Measurements from ENCODE around the gene DOC2B. TPM values are rescaled to one million over a fixed set of nuclear protein-coding genes. Genes with fewer than 3 reads are reported as not detected.
"Not testable (repeated sequence)": the region's sequence is repeated elsewhere in the genome, so short reads cannot be mapped to it uniquely, and the experiment has no call there.

The DOC2B gene
- total RNA-seq, 1 experiment from 2014 or later, result 31.4 TPM

DNA sequence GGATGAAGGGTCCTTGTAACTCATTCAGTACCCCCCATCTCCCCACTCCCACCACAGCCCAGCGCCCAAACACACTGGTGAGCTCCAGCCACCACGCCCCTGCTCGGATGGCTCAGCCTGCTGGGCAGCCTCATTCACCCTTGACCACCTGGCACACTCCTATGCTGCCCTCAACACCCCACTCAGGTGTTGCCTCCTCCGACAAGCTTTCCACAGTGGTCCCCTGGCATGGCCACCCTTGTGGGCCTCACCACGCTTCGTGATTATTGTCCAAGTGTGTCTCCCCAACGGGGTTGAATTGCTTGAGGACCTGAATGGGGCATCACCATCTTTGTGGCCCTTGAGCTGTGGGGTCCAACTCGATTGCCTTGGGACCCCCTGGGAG is 12.0 kb upstream of the DOC2B start:
- no peak for DNase-seq (ENCODE audit: extremely low read depth, low read depth)

GRCh38 chr17:192666-193425 is 11.4 kb upstream of the DOC2B start:
- DNase-seq (ENCODE audit: extremely low read depth, low read depth), result no peak

GRCh38 chr17:189444-189843 is 8.0 kb upstream of the DOC2B start:
- DNase-seq (ENCODE audit: extremely low read depth, low read depth), result no peak

DNA sequence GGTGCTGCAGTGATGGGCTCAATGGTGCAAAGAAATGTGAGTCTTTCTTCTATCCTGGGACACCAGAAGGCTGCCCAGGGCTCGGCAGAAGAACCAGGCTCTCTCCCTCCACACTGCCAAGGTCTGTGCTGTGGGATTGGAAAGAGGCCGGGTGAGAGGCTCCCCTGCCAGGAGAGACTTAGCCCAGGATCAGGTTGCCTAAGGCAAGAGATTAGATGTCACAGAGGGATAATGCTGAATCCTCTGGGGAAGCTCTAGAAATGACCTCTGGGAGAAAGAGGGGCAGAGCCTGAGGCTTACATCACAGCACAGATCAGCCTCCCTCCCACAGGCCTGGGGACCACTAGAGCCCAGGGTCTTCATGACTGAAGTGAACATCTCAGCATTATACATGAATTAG is 5.7 kb upstream of the DOC2B start:
- DNase-seq (ENCODE audit: extremely low read depth, low read depth), result no peak

DNA sequence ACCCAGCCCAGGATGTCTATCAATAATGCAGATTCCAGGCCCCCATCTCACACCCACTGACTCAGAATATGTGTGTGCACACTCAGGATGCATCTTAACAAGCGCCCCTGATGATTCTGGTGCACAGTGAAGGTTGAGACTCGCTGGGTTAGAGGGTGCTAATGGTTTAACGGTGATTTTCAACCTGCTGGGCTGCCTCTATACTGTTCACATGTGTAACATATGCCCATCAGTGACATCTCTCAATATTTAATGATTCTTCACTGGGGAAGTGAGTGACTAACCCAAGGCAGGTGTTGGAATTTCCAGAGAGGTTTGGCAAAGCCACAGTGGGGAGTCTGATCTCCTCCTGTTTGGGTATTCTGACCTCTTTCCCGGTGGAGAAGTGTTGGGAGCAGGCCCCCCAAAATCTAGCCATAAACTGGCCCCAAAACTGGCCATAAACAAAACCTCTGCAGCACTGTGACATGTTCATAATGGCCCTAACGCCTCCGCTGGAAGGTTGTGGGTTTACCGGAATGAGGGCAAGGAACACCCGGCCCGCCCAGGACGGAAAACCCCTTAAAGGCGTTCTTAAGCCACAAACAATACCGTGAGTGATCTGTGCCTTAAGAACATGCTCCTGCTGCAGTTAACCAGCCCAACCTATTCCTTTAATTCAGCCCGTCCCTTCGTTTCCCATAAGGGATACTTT is 4.1 kb upstream of the DOC2B start:
- no peak for DNase-seq (ENCODE audit: extremely low read depth, low read depth)

- DNase-seq (ENCODE audit: extremely low read depth, low read depth), result no peak
Observed at GRCh38 chr17:183021-183420, 1.6 kb upstream of the DOC2B start.

- DNase-seq (ENCODE audit: extremely low read depth, low read depth), result peak; percentile 36
Observed at GRCh38 chr17:182050-182751, 751 bp upstream of the DOC2B start.

GRCh38 chr17:180381-181244 is 837 bp downstream of the DOC2B start:
- no peak for DNase-seq (ENCODE audit: extremely low read depth, low read depth)

DNA sequence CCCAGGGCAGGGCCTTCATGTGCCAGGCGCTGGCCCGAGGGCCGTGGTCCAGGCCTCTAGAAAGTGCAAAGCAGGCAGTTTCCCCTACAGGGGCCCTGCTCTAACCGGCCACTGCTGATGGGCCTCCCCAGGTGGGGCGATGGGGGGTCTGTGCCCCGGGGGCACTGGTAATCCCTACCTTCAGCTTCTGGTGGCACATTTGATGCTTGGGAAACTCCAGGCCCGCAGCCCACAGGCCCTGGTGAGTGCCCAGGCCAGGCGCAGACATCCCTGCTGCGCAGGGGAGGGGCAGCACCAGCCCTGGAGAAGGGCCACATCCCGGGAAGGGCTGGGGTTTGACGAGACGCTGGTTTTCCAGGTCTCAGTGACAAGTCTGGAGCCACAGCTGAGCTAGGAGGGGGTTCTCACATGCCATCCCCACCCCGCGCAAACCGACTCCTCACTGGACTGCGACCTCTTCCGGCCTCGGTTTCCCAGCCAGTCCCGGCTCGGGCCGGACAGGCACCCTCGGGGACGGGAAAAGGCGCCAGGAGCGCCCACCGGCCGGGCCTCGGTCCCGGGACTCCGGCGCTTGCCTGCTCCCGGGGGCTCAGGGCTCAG is 1.6 kb downstream of the DOC2B start:
- DNase-seq (ENCODE audit: extremely low read depth, low read depth), result no peak

DNA sequence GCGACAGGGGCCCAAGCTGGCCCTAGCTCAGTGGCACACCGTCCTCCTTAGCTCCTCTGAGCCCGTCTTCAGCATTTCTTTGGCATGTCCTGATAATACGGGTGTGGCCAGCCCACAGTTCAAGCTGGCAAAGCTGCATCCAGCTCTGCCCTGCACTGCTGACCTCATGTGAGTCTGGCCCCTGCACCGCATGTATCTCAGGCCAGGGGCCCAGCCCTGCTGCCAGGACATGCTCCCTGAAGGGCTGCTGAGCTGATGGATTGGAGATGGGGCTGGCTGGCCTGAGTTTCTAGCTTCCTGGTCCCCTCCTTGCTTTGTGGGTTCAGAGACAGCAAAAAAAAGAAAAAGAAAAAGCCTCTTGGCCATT is 2.4 kb downstream of the DOC2B start:
- no peak for DNase-seq (ENCODE audit: extremely low read depth, low read depth)

DNA sequence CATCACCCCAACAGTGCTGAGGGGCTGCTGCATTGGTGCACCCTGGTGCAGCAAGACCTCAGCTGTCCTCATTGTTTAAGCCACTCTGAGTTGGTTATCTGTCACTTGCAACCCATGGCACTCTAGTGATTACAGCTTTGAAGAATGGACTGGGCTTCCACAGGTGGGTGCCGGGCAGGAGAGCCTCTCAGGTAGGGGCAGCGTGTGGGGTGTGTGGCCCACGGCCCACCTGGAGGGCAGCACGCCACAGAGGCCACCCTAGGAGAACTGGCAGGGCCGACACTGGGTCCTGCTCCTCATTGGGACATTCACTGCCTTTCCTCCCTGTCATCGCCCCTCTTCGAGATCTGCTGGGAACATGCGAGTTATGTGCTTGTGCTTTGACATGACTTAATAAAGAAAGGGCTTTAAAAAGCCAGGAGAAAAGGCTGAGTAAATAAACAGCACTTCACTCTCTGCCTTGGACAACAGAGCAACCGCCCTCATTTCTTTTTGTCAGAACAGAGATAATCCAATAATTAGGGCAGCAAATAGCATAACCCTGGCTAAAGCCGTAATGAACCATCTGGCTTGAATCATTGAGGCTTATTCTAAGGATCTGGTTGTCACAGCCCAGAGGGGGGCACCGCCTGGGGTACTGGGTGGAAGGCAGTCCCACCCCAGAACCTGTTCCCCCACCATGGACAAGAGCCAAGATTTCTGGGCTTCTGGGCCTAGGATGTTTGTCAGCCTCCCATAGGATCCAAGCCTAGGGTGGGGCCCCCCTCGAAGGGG is 3.0 kb downstream of the DOC2B start:
- DNase-seq (ENCODE audit: extremely low read depth, low read depth), result no peak

DNA sequence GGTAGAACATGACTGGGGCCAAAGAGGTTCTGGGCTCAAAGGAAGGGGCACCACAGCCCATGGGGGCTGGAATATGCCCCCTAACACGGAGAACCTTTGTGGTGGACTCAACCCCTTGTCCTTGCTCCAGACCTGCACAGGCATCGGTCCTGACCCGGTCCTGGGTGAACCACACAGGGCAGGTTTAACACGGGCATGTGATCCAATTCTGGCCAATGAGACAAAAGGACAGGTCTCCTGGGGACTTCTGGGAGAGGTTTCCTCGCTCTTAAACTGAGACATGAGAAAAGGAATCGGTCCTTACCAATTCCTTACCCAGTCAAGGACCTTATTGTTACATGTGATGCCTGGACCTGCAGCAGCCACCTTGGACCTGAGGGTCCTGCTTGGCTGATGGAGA is 3.7 kb downstream of the DOC2B start:
- no peak for DNase-seq (ENCODE audit: extremely low read depth, low read depth)

DNA sequence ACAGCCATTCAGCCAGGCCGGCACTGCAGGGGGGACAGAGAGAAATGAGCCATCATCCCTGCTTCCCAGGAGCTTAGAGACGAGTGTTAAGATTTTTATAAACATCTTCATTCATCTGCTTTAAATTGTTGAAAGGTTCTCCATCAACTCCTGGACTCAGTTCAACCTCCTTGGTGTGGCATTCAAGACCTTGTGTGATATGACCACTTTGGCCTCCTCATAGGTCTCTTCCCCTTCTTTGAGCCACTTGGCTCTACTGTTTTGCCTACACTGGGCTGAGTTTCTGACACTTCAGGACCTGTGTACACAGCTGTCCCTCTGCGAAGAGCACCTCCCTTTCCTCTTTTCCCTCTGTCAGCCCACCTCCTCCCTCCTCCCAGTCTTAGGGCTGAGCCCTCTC is 4.3 kb downstream of the DOC2B start:
- no peak for DNase-seq (ENCODE audit: extremely low read depth, low read depth)

- no peak for DNase-seq (ENCODE audit: extremely low read depth, low read depth)
Observed at GRCh38 chr17:173166-173911, 8.1 kb downstream of the DOC2B start.

DNA sequence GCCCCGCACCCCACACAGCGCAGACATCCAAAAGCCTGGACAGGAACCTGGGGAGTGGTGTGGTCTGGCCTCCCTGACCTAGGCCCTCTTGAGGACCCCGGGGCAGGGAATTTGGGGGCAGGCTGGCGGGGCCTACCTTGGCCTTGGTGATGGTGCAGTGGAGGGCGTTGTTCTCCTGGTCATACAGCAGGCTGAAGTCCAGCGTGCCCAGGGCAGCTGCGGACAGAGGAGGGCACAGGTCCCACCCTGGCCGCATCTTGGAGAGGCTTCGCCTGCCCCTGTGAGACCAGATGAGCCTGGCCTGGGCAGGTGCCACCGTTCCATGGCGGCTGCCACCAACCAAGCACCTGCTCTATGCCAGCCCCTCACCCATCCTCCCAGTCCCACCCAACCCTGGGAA is 9.0 kb downstream of the DOC2B start:
- DNase-seq (ENCODE audit: extremely low read depth, low read depth), result no peak

DNA sequence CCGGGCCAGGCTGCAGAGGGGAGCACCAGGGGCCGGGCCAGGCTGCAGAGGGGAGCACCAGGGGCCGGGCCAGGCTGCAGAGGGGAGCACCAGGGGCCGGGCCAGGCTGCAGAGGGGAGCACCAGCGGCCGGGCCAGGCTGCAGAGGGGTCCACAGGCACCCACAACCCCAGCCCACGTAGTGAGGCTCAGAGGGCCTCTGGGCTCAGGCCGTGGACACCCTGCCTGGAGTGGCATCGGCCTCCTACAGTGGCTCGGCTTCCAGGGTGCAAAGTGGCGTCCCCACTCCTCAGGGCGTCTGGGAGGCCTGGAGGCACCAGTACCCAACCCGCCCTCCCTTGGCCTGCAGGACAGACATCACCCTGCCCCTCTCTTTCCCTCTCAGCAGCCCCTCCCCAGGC is 9.6 kb downstream of the DOC2B start:
- DNase-seq (ENCODE audit: extremely low read depth, low read depth), result no peak

DNA sequence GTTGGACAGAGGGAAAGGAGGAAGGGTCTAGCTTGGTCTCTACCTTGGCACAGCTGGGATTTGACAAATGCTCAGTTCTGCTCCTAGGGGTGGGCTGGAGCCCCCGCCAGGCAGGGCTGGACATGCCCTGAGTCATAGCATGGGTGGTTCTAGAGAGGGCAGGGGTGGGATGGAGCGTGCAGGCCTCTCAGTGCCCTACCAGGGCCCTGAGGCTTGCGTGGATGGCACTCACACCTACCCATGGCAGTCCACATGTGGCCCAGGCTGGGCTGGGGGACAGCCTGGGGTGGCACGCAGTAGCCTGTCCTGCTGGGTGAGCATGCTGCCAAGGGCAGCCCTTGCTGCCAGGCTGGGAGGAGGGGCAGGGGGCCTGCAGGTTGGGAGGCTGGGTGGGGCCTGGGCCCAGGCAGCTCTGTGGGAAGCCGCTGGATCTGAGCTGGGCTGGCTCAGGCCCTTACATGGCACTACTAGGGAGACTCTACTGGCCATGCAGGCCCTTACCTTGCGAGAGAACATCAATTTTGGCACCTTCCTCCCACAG is 11.2 kb downstream of the DOC2B start:
- DNase-seq (ENCODE audit: extremely low read depth, low read depth), result no peak

DNA sequence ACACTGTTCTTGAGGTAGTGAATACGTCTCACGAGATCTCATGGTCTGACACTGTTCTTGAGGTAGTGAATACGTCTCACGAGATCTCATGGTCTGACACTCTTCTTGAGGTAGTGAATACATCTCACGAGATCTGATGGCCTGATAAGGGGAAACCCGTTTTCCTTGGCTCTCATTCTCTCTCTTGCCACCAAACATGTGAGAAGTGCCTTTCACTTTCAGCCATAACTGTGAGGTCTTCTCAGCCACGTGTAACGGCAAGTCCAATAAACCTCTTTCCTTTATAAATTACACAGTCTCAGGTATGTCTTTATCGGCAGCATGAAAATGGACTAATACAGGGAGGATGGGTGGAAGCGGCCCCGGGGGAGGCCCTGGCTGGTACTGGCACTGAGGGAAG is 12.8 kb downstream of the DOC2B start:
- not testable (repeated sequence) for DNase-seq (ENCODE audit: extremely low read depth, low read depth)

DNA sequence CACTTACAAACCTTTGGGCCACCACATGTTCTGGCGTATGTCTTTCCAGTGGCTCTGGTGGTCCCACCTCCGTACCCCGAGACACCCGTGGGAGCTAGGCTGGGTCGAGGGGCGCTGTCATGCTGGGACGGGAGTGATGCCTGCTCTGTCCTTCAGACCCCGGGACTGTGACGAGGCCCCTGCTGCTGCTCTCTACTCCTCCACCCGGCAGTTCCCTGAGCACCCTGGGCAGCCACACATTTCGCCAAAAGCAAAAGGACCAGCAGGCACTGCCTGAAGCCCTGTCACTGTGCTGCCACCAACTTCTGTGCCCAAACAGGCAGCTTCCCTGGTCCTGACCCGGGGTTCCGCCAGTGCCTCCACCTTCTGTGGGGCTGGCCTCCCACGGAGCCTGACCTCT is 15.5 kb downstream of the DOC2B start:
- DNase-seq (ENCODE audit: extremely low read depth, low read depth), result no peak

Measured in NCI-H460 (cell line).